Heart left ventricle (tissue), 13 donors: ENCODE measurements around the gene DPP9.

Experiments used
- CTCF ChIP-seq, 12 donors: fragments of 200-600 bp; sonication (generic) in 4 of 12; IDR thresholded peaks; one replicate each; pipeline versions ENCODE4 v1.5.0 to v1.8.0; 2018 to 2022; ENCODE audit warnings: antibody characterized with exemption in 12 of 12, mild to moderate bottlenecking in 5 of 12
- POLR2A ChIP-seq, 2 donors: fragments of 450-650 bp; IDR thresholded peaks; one replicate each; pipeline ENCODE4 v1.6.1; 2017; ENCODE audit warnings: antibody characterized with exemption in 2 of 2, mild to moderate bottlenecking in 2 of 2, moderate library complexity in 2 of 2
- donor health status: ischemic (EF 13 %, LVEDD 7.1; RV severe dilation, severe dysfunction).
- donor health status: DM: no; HTN: yes; CAD: no.
- donor health status: DM: no; HTN: no; CAD: no.
- donor health status: ischemic (EF 25% LVEDD 6.9; RV normal size, moderate dysfunction).
- donor health status: ischemic (EF 25% LVEDD 5.7; RV mildly dilated, moderate dysfunction).
- donor health status: ischemic (EF 35%, LVEDD 5.7; RV mildly dilated, moderate dysfunction).
- donor health status: nonischemic (EF 11% LVEDD 7.7; RV severe dilation, severe dysfunction).
- donor health status: DM: yes; HTN: yes; CAD: no.
- donor health status: PGD.
- donor health status: ischemic (EF 29% LVEDD 5.4; RV normal size, mild dysfunction).
- donor health status: nonischemic (EF 23%, LVEDD 6.1; RV moderate dilation, normal function).

GRCh38 chr19:4730740-4731171 lies 7.1 kb upstream of the DPP9 start:
- TF ChIP-seq CTCF (IDR thresholded peaks at IDR 0.05) = peak; percentile 17 to 51 (median 42)
- TF ChIP-seq POLR2A (IDR thresholded peaks at IDR 0.05) = no peak
